Measurements from ENCODE around the gene ADRB2.

The ADRB2 gene

DNA sequence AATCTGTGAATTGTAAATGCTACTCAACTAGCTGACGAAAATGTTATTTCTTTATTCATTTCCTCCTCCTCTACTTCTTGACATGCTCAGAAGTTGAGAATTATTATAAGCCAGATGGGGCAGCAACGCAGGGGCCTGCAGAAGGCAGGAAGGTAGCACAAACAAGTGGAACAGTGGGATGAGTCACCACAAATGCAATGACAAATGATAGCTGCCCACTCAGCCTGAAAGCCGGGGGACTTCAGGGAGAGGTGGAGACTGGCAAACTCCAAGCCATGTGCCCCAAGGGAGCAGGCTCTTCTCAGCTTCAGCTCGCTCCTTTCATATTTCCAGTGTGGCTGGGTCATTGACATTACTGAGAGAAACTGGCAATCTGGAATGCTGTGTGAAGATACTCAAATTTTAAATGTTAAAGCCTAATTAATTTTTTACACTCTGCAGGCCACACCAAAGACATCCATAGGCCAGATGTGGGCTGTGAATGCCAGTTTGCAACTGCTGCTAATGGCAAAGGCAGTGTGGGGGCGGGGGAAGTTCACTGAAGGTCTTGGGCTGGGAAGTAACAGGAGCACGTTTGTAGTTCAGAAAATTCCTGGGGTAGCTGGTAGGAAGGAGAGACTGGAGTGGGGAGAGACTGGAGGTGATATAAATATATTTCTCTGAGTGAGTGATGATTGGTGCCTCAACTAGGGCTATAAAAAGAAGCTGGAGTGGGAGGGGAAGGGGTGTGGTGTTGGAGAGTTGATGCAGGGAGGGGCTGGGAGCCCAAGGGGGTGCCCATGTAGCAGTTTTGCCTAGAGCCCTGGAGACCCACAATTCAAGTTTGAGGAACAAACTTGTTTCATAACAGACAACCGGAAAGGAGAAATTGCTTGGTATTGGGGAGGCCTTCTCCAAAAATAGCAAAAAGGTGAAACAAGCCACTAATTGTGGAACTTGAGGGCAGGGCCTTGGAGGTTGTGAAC, 20.8 kb upstream of the ADRB2 start:
- peak; percentile 49 for DNase-seq

DNA sequence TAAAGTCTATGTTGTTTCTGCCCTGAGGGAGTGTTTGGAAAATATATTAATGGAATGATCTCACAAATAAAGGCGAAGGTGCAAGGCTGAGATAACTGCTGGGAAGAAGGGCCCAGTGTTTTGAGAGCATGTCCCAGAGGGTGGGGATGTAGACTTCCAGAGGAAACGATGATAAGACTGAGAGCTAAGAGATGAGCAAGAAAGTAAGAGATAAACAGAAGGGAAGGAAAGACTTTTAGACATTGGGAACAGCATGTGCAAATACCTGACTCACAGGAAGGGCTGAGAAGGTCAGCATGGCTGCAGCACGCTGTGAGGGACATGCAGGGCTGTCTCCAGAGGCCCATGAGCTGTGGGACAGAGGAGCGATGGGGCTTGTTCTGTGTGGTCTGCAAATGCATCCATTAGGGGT, 19.9 kb upstream of the ADRB2 start:
- no peak for DNase-seq

DNA sequence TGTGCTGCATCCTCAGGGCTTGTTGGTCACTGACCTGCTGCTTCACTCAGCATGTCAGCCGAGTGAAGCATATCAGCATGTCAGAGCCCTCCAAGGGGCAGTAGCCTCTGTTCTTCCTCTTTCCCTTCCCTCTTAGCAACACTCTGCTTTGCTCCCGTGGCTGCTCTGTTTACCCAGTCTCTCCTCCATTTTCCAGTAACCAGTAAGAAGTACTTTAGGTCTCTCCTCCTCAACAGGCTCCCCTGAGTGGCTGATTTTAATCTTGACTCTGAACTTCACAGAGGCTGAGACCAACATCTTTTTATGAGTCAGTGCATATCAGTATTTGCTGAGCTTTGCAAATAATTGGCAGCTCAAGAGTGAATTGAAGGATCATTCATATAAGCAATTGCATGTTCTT, 18.6 kb upstream of the ADRB2 start:
- DNase-seq, result no peak

DNA sequence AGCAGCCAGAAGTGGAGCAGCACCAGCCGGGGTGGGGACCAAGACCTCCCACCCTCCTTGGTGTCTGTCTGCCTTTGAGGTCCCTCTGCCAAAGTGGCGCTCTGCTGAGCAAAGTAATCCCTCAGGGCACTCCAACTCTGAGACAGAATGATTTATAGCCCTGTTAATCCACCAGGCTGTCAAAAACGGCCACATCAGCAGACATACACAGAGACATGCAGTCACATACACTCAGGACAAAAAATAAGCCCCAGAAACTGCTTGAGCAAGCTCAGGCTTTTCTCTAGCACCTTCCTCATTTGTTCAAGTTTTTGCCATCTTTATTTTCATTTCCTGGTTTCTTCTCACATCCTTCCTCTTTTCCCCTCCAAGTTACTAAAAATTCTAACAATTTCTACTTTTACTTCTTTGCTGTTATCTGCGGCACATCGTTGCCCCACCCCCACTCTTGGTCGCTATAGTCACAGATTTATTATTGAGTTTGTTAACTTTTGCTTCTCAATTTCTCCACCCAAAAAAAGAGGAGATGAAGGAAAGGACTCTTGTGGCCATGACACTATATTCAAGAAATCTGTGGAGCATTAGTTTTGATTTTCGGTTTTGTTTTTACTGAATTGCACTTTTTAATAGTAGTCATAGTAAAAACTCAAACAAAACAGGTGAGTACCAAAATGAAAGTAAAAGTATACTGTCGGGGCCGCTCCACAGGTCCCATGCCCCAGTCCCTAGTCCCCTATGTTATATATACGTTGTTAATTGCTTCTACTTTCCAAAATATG, 17.4 kb upstream of the ADRB2 start:
- DNase-seq, result no peak

DNA sequence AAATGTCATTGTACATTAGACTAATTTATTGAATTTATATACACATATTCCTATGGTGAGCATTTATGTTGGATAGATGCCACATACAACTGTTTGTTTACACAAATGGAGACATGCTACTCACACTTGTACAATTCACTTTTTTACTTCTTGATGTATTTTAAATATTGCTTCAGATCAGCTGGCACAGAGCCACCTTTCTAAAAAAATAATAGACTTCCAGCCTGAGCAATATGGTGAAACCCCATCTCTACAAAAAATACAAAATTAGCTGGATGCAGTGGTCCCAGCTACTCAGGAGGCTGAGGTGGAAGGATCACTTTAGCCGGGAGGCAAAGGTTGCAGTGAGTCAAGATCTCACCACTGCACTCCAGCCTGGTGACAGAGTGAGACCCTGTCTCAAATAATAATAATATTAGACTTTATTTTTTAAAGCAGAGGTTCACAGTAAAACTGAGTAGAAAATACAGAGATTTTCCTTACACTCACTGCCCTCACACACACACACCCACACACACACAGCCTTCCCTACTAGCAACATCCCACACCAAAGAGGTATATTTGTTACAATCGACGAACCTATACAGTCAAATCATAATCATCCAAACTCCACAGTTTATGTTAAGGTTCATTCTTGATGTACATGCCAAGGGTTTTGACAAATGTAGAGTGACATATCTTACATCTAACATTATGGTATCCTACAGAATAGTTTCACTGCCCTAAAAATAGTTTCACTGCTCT, 16.5 kb upstream of the ADRB2 start:
- DNase-seq, result no peak

DNA sequence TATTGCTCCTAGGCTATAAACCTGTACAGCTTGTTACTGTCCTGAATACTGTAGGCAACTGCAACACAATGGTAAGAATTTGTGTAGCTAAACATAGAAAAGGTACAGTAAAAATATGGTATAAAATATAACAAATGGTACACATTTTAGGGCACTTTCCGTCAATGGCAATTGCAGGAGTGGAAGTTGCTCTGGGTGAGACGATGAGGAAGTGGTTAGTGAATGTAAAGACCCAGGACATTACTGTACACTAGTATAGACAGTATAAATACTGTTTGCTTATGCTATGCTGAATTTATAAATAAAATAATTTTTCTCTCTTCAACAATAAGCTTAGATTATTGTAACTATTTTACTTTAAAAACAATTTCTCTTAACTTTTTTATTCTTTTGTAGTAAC, 15.6 kb upstream of the ADRB2 start:
- DNase-seq, result no peak

DNA sequence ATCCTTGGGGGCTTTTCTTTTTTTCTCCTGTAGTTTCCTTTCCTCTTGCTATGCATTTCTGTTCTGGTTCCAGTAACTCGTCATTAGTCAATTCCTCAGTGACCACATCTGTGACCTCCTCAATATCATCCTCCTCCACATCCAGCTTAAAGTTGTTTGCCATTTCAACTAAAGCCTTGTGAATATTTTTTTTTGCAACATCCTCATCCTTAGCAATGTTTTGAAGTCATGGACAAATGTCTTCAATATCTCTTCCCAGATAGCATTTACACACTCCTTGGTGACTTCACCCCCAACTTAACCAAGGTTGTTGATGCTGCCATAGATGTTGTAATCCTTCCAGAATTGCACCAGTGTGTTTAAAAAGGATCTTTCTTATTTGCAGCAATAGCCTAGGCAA, 14.7 kb upstream of the ADRB2 start:
- no peak for DNase-seq

DNA sequence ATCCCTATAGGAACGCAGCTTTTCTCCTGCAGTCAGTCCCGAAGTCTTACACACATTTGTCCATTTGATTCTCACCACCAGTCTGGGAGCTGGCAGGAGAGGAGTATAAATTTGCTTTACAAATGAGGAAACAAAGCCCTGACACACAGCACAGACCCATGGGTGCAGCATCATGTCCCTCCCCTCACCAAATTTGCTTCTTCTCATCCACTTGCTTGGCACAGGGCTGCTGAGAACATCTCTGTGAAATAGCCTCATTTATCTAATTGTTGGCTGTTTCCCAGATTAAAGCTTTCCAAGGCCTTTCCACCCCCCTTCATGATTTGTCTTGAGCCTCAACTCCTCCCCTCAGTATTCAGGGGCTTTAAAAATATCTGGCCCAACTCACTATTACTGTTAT, 11.3 kb upstream of the ADRB2 start:
- no peak for DNase-seq

DNA sequence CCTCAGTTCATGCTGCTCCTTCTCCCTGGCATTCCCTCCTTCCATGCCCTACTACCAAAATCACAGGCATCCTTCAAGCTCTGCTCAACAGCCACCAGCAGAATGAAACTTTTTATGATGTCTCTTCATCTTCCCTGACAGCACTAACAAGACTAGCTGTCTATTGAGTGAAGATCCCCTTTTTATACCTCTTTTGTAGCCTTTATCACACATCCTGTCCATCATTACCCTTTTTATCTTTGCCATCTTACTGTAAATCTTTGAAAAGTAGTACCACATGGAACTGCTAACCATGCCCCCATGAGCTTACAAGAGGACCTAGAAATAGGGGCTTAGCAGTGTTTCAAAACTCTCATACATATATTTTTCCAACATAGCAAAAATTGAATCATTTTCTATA, 10.8 kb upstream of the ADRB2 start:
- no peak for DNase-seq

DNA sequence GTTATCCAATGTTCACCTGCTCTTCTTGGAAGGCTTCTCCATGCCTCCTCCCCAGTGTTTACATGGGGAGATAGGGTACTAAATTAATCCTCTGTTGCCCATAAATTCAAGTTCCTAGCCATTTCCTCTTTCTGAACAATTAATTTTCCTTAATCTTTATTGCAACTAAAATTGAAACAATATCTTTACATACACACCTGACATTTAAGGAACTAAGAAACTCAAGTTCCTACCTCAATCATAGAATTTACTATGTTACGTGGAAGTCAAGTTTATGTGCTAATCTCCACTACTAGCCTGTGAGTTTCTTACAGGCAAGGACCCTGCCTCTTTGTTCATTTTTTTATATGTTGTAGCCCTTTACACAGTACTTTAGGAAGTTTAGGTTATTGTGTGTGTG, 10.1 kb upstream of the ADRB2 start:
- no peak for DNase-seq

DNA sequence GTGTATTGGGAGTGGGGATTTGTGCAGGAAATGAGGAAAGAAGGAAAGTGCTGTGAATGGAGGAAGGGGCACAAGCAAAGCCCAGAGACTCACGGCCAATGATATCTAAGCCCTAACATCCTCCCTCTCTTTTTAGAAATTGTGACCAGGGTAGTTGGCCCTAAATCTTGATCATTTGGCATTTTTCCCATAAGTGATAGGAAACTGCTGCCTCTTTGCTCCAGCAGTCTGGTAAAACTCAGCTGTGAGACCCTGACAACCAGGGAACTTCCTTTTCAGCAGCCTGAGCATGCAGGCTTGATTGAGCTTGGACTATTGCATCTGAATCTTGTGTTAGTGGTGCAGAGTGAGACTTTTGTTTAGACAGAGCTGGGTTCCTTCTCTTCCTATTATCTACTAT, 9.6 kb upstream of the ADRB2 start:
- DNase-seq, result no peak

DNA sequence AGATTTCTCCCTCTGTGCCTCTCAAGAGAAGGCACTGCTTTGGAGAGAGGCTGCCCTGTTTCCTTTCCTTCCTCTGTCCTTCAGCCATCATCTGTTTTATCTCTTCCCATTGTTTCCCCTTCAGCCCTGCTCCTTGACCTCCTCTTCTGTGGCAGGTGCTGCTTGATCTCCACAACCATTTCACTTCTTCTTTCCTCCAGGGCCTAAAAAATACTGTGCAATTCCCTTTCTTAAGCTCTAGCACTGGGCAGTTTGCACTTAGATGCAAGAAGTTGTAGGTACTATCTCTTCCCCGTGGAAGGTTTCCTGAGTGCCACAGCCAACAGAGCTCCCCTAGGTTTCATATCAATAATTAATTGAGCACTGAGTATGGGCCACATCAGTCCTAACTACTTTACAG, 8.8 kb upstream of the ADRB2 start:
- DNase-seq, result no peak

DNA sequence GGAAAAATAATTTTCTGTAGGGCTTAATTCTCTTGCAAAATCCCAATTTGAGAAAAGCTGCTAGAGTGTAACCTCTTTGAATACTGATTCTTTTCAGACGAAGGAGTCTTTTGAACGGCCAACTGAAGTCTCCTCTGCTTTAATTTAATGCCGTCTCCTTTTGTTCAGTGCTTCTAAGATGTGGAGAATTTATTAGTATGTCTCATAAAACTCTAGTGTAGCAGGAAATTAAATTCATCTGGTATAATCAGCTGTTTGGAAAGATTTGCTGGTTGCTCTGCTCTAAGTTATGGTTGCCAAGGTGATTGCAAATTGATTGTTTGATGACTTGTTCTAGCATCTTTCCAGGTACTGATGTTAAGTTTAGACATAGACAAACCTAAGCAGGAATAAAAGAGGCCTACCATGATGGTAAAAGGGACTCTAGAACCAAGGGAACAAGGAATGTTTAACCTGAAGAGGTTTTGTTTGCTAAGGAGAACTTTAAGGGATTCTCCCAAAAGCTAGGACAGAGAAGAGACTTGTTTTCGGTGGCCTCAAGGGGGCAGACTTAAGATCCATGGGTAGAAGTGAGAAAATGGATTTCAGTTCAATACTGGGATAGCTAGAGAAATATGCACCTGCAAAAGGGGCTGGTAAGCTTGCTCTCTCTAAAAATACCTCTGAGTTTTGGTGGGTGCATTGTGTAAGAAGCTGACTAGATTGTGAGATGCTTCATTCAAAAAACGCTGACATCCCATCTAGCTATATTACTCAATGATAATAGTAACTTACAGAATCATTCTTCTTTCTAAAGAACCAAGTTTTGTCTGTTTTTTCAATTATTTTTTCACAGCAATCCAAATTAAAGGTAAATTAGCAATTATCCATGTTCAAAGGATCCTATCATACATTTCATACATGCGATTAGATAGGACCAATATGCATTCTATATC, 5.7 kb upstream of the ADRB2 start:
- peak; percentile 32 for DNase-seq

DNA sequence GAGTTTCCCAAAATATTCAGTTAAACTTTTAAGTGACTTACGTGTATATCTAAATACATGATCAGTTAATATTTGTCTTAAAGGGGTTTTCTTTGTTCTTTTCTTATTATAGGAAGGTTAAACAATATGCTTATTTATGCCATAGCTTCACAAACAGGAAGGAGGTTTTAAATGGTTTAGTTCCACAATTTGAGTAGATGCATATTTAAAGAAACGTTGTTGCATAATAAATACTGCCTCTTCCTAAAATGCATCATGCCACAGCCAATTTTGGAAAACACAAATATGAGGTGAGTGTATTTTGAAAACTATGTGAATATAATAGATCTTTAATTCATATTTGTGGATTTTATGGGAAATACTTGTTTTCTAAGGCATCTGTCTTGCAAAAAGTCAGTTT, 2.5 kb upstream of the ADRB2 start:
- no peak for DNase-seq

DNA sequence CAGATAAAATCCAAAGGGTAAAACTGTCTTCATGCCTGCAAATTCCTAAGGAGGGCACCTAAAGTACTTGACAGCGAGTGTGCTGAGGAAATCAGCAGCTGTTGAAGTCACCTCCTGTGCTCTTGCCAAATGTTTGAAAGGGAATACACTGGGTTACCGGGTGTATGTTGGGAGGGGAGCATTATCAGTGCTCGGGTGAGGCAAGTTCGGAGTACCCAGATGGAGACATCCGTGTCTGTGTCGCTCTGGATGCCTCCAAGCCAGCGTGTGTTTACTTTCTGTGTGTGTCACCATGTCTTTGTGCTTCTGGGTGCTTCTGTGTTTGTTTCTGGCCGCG, 727 bp upstream of the ADRB2 start:
- DNase-seq, result peak; percentile 60

DNA sequence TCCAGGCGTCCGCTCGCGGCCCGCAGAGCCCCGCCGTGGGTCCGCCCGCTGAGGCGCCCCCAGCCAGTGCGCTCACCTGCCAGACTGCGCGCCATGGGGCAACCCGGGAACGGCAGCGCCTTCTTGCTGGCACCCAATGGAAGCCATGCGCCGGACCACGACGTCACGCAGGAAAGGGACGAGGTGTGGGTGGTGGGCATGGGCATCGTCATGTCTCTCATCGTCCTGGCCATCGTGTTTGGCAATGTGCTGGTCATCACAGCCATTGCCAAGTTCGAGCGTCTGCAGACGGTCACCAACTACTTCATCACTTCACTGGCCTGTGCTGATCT, 294 bp downstream of the ADRB2 start:
- DNase-seq, result no peak

DNA sequence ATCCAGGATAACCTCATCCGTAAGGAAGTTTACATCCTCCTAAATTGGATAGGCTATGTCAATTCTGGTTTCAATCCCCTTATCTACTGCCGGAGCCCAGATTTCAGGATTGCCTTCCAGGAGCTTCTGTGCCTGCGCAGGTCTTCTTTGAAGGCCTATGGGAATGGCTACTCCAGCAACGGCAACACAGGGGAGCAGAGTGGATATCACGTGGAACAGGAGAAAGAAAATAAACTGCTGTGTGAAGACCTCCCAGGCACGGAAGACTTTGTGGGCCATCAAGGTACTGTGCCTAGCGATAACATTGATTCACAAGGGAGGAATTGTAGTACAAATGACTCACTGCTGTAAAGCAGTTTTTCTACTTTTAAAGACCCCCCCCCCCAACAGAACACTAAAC, 1.3 kb downstream of the ADRB2 start:
- no peak for DNase-seq

DNA sequence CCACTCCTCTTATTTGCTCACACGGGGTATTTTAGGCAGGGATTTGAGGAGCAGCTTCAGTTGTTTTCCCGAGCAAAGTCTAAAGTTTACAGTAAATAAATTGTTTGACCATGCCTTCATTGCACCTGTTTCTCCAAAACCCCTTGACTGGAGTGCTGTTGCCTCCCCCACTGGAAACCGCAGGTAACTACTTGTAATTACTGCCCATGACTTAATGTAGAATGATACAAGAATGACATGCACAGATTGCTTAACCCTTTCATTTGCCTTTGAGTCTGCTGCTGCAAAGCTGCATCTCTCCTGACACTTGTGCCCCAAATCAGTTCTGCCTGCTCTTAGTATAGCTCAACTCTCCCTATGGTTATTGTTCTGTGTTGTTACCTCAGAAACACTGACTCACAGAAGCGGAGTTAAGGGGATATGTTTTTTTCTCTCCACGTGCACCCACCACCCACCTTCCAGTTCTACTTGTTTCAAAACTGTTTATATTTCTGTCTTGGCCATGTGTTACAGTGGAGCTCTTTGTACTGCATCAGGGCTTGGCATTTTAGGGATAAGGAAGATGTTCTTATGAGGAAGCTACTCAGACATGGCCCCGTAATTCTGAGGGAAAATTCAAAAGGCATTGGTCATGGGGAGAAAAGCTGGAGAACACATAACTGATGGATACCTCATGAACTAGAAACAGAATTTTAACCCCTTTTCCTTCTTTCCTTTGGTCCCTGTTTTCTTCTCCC, 2.3 kb downstream of the ADRB2 start:
- peak; percentile 47 for DNase-seq

DNA sequence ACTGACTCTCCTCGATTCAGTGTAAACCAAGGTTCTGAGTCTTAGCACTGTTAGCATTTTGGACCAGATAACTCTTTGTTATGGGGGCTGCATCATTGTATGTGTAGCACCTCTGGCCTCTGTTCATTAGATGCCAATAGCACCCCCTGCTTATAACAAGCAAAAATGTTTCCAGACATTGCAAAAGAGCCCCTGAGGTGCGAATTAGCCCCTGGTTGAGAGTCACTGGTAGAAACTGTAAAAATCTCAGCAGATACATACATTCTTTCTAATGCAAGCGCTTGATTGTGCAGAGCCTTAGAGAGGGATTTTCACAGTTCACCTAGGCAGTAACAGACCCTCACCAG, 2.8 kb downstream of the ADRB2 start:
- DNase-seq, result no peak

DNA sequence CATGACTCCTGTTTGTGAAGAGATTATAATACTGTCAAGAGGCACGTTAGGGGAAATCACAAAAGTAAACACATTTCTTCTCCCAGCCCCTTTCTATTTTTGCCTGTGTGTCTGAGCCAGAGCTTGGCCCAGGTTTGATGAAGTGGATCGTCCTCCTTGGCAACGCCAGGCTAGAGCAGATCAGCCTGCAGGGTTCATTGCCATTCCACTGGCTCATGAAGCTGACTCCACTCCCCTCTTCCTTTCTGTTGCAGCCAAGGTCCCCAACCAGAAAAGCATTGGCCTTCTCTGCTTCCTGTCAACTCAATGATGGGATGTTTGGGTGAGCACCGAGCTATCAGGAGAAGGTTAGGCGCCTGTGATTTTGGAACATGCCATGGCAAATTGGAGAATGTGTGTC, 3.3 kb downstream of the ADRB2 start:
- no peak for DNase-seq

DNA sequence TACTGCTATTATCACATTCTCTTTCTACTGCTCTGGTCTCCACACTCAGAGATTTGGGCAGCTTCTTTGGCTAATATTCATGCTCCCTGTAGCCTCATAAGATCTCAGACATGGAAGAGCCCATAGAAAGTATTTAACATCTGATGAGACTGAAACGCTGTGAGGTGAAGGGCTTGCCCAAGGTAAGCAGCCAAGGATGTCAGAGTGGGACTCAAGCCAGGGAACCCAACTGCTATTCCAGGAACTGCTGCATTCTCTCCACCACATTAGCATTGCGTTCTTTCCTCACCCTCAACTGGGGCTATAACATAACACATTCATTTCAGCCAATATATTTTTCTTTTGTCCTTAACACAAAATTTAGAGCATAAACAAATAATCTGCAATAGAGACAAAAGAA, 3.8 kb downstream of the ADRB2 start:
- DNase-seq, result no peak

All from kidney glomerular epithelial cell (primary cell).